MG63 (cell line): ENCODE data around the gene PRR7. TPM values are rescaled to one million over a fixed set of nuclear protein-coding genes. Genes with fewer than 3 reads are reported as not detected.
A peak's percentile ranks its signal among the peaks of the same experiment; 100 is the strongest.
"Not testable (repeated sequence)": the region's sequence is repeated elsewhere in the genome, so short reads cannot be mapped to it uniquely, and the experiment has no call there.

ENCODE experiments used
- DNase-seq: peaks from one replicate; pipeline ENCODE4 v3.0.0-alpha.2; 2020
- H3K27me3 ChIP-seq: fragments of 250-450 bp; sonication (Bioruptor Pico); 2 replicates; pipeline ENCODE4 v1.5.1; 2020; ENCODE audit warnings: mild to moderate bottlenecking, moderate library complexity
- H3K36me3 ChIP-seq: fragments of 250-450 bp; sonication (Bioruptor Pico); 2 replicates; pipeline ENCODE4 v1.5.1; 2020; ENCODE audit warnings: mild to moderate bottlenecking, moderate library complexity
- H3K4me3 ChIP-seq: fragments of 250-450 bp; sonication (Bioruptor Pico); 2 replicates; pipeline ENCODE4 v1.5.1; 2020; ENCODE audit warnings: mild to moderate bottlenecking, moderate library complexity
- H3K9me3 ChIP-seq: fragments of 250-450 bp; sonication (Bioruptor Pico); 2 replicates; pipeline ENCODE4 v1.5.1; 2020; ENCODE audit warnings: mild to moderate bottlenecking, moderate library complexity
- total RNA-seq: library from RNA; depleted of rRNA; stranded (reverse); fragments of >200 nt; shearing (Covaris generic); gene quantifications from 2 replicates; pipeline ENCODE4 v1.2.3, GENCODE V29; 2014; ENCODE audit warnings: low replicate concordance; rRNA removed

Gene PRR7
- 61.4 and 68.2 TPM in 2 replicates for total RNA-seq

GRCh38 chr5:177446200-177447065 lies at the start of gene PRR7:
Gene PRR7 (plus strand): TSS chr5:177446814. CDS start chr5:177455068, 8,254 bp downstream.
- H3K4me3 ChIP-seq, result peak within 1 kb of the TSS; percentile 66
- H3K27me3 ChIP-seq, result no peaks in the 10 kb centered on the region
- H3K36me3 ChIP-seq, result peaks cover 76% of the 10 kb centered on the region
- no peaks in the 10 kb centered on the region for H3K9me3 ChIP-seq
- DNase-seq, result peak; percentile 91

GRCh38 chr5:177397875-177398390 lies 48.7 kb upstream of the PRR7 start:
- H3K36me3 ChIP-seq, result no peaks in the 10 kb centered on the region
- H3K9me3 ChIP-seq, result no peaks in the 10 kb centered on the region
- no peak for DNase-seq
- H3K4me3 ChIP-seq, result no peak overlapping the region
- H3K27me3 ChIP-seq, result peaks cover 23% of the 10 kb centered on the region

DNA sequence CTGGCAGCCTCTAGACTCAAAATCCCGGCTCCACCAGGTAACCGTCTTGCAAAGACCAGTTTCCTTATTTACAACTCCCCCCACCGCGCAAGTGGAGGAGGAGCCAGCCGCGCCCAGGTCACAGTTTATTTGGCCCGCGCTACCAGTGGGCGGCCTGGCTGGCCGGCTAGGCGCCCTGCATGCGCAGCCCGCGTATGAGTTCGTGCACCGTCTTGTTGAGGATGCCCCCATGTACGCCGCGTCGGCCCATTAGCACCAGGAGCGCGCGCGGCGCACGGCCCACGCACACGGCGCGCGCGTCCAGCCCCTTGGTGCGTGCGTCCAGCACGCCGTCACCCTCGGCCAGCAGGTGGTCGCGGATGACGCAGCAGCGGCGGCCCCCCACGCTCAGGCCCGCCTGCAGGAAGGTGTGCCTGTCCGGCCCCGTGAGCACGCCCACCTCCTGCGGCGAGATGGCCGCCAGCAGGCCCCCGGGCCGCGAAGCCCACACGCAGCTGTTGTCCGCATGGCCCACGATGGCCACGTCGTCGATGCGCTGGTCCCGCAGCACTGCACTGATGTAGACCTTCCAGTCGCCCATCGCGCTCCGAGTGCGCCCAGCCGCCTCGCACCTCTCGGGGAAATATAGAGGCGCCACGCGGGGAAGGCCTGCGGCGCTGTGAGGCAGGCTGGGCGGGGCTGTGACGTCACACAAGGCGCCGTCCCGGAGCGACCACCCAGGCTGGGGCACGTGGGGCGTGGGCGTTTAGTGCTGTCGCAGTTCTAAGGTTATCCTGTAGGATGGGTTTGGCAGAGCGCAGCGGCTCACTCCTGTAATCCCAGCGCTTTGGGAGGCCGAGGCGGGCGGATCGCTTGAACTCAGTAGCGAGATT lies 46.4 kb upstream of the PRR7 start, which contains the start of gene PFN3:
TSS of gene PFN3 (minus strand) at position 665 of the 872 bp plus-strand sequence. CDS start at position 580, 85 bp downstream.
- Histone ChIP-seq H3K27me3 (peaks cover 35% of the 10 kb centered on the region), H3K9me3 (no peaks in the 10 kb centered on the region), H3K4me3 (no peak within 1 kb of the TSS), H3K36me3 (no peaks in the 10 kb centered on the region)
- DNase-seq, result no peak

DNA sequence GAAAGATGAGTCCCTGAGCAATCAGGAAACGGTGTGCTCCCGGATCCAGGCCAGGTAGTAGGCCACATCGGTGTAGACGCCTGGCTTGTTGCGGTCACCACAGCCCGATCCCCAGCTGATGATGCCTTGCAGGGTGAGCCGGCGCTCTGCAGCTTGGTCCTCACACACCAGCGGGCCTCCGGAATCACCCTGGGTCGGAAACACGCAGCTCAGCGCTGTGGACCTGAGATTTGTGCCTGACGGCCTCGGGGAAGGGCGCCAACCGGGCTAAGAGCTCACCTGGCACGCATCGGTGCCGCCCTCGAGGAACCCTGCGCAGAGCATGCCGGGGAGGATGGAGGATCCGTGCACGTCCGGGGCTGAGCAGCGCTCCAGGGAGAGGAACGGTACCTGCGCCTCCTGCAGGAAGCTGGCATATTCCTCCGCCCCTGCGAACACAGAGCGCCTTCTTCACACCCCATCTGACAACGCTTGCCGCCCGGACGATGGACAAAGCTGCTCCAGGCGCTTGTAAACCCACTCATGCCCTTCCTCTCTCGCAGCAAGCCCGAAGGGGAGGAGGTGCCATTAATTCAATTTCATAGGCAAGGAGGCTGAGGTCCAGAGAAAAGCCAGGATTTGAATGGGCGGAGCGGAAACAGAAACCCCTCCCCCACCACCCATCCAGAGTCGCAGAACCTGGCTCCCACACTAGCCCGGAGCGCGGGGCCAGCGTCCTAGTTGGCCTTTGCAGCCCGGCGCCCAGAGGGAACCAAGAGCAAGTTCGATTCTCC lies 44.2 kb upstream of the PRR7 start:
- DNase-seq, result peak; percentile 75
- H3K36me3 ChIP-seq, result no peaks in the 10 kb centered on the region
- H3K9me3 ChIP-seq, result no peaks in the 10 kb centered on the region
- peaks cover 35% of the 10 kb centered on the region for H3K27me3 ChIP-seq
- peak overlapping the region; percentile 11; the same call in 1 of the 2 replicates for H3K4me3 ChIP-seq

DNA sequence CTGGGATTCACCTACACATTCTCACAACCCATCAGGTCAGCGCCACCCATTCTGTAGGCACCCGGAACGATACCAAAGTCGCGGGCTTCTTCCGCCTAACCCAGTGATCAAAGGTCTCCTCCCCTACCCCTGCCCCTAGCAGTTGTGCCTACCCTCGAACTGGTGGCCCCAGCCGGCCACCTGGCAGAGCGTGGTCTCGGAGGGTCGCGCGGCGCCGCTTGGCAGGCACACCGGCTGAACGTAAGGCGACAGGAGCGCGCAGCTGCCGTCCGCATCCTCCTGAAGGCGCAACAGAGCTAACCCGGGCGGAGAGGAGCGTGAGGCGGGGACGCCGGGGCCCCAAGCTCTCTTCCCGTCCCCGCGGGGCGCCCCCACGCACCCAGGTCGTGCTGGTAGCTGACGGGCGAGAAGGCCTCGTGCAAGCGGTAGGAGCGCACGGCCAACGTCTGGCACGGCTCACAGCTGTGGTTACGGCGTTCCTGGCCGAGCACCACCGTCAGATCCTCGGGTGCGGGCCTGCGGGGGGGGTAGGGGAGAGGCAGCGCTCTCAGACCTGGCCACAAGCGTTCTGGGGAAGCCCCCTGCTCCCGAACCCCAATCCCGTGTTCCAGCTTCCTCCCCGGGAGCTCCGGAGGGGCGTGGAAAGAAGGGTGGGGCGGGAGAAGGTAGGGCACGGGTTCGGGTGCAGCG lies 43.4 kb upstream of the PRR7 start:
- no peaks in the 10 kb centered on the region for H3K9me3 ChIP-seq
- peak overlapping the region; percentile 45 for H3K4me3 ChIP-seq
- H3K36me3 ChIP-seq, result no peaks in the 10 kb centered on the region
- peaks cover 35% of the 10 kb centered on the region for H3K27me3 ChIP-seq
- no peak for DNase-seq

- Histone ChIP-seq H3K27me3 (peaks cover 35% of the 10 kb centered on the region), H3K4me3 (peak overlapping the region; percentile 45), H3K9me3 (no peaks in the 10 kb centered on the region), H3K36me3 (no peaks in the 10 kb centered on the region)
- DNase-seq, result peak; percentile 79
Observed at GRCh38 chr5:177403792-177404640, 42.6 kb upstream of the PRR7 start.

GRCh38 chr5:177404641-177405179 lies 41.9 kb upstream of the PRR7 start:
- H3K27me3 ChIP-seq, result peaks cover 35% of the 10 kb centered on the region

DNA sequence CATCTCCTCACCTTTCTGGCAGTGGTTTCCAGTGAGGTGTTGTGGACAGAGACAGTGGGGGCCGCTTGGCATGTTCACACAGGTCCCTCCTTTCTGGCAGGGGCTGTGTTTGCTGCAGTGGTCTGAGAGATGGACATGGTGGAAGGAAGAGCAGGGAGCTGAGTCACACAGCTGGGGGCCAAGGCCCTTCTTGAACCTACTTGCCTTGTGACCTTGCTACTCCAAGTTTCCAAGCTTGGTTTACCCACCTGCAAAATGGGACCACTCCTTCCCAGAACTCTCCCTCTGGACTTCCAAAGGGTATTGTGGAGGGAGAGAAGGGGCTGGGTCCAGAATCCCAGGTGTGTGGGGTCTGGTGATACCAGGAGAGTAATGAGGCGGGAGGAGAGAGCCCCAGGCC lies 41.3 kb upstream of the PRR7 start:
- H3K36me3 ChIP-seq, result no peaks in the 10 kb centered on the region
- DNase-seq, result no peak
- no peak overlapping the region for H3K4me3 ChIP-seq
- H3K27me3 ChIP-seq, result peaks cover 35% of the 10 kb centered on the region
- H3K9me3 ChIP-seq, result no peaks in the 10 kb centered on the region

More at GRCh38 chr5:177404641-177405179, 41.9 kb upstream of the PRR7 start:
- peak overlapping the region; percentile 45 for H3K4me3 ChIP-seq
- DNase-seq, result no peak
- no peaks in the 10 kb centered on the region for H3K36me3 ChIP-seq
- H3K9me3 ChIP-seq, result no peaks in the 10 kb centered on the region

DNA sequence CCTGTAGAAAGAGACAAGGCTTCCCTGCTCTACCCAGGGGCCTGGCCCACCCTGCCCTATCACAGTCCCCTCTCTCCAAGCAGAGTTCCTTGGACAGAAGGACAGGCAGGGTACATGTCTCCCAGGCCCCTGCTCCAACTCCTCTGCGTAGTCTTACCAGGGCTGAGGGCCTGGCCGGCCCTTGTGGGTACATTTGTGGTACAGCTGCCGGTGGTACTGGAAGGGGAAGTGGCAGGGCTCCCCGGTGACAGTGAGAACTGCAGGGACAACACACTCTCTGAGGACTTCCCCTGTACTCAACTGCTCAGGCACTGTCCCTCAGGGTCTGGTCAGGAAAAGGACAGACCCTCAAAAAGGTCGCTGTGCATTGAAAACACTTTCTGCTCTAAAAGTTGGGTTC lies 40.8 kb upstream of the PRR7 start:
- peaks cover 32% of the 10 kb centered on the region for H3K27me3 ChIP-seq
- no peaks in the 10 kb centered on the region for H3K36me3 ChIP-seq
- no peaks in the 10 kb centered on the region for H3K9me3 ChIP-seq
- DNase-seq, result no peak
- no peak overlapping the region for H3K4me3 ChIP-seq

DNA sequence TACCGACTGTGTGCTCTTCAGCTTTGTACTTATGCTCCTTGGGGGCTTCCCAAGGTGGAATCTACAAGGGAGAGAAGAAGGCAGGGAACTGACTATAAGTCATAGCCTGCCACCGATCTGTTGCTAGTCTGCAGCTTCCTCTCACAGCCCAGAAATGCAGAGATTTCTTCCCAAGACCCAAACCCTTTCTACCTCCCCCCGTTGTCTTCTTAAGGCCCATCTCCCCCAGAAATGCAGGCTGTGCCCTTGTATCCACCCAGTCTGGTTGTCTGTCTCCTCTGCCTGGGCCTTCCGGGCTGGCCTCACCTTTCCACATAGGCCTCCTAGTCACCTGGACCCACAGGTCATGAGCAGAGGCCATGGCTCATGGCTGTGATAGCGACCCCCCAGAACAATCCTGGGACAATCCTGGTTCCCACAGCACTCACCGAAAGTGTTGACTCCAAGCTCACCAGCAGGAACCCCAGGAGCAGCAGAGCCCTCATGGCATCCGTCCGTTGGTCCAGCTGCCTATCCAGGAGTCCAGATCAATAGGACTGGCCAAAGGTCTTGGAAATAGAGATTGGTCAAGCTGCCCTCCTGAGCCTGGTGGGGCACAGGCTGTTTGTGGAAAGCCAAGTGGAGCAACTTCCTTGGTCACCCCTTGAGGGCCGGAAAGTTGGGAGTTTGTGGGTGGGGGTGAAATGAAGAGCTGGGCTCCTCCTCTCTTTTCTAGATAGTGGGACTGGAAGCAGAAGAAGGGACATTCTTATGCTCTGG lies 37.4 kb upstream of the PRR7 start, which contains the start of gene F12:
TSS of gene F12 (minus strand) at position 522 of the 759 bp plus-strand sequence. CDS start at position 485, 37 bp downstream.
- no peak for DNase-seq
- Histone ChIP-seq H3K36me3 (no peaks in the 10 kb centered on the region), H3K9me3 (no peaks in the 10 kb centered on the region), H3K27me3 (peaks cover 11% of the 10 kb centered on the region), H3K4me3 (no peak within 1 kb of the TSS)

GRCh38 chr5:177410575-177410974 lies 36.0 kb upstream of the PRR7 start:
- no peaks in the 10 kb centered on the region for H3K36me3 ChIP-seq
- no peak overlapping the region for H3K4me3 ChIP-seq
- no peaks in the 10 kb centered on the region for H3K9me3 ChIP-seq
- DNase-seq, result no peak
- peaks cover 11% of the 10 kb centered on the region for H3K27me3 ChIP-seq

- Histone ChIP-seq H3K9me3 (no peaks in the 10 kb centered on the region), H3K4me3 (no peak overlapping the region), H3K36me3 (no peaks in the 10 kb centered on the region), H3K27me3 (peaks cover 11% of the 10 kb centered on the region)
- no peak for DNase-seq
Observed at GRCh38 chr5:177412603-177413233, 33.9 kb upstream of the PRR7 start.

- H3K9me3 ChIP-seq, result no peaks in the 10 kb centered on the region
- no peak for DNase-seq
- peaks cover 11% of the 10 kb centered on the region for H3K27me3 ChIP-seq
- H3K36me3 ChIP-seq, result no peaks in the 10 kb centered on the region
- H3K4me3 ChIP-seq, result no peak overlapping the region
Observed at GRCh38 chr5:177414481-177414880, 32.1 kb upstream of the PRR7 start.

DNA sequence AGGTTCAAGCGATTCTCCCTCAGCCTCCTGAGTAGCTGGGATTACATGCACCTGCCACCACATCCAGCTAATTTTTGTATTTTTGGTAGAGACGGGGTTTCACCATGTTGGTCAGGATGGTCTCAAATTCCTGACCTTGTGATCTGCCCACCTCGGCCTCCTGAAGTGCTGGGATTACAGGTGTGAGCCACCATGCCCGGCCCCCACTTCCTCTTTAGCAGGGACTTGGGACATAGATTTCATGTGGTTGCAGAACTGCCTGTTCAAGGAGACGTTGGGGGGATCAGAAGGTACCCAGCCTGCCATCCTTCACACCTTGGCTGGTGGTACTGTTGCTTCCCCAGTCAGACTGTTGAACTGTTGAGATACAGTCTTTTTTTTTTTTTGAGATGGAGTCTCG lies 29.5 kb upstream of the PRR7 start:
- H3K4me3 ChIP-seq, DNase-seq, H3K36me3 ChIP-seq, H3K9me3 ChIP-seq: not testable (repeated sequence)
- peaks cover 11% of the 10 kb centered on the region for H3K27me3 ChIP-seq
